Gastrocnemius medialis (tissue), 4 donors: ENCODE data around the gene APOBEC3C. TPM values are rescaled to one million over a fixed set of nuclear protein-coding genes. Genes with fewer than 3 reads are reported as not detected.
"Not testable (repeated sequence)": the region's sequence is repeated elsewhere in the genome, so short reads cannot be mapped to it uniquely, and the experiment has no call there.

Source experiments
- ATAC-seq, 2 donors: fragments of 150-250 bp; one replicate each; pipeline ENCODE4 v1.9.1; 2016
- DNase-seq, 2 donors: peaks; one replicate each; pipeline ENCODE4 v3.0.0-alpha.2; 2019
- H3K27ac ChIP-seq, 4 donors: fragments of 200-600 bp; sonication (generic); 1 replicate in 1 of 4; 2 replicates in 3 of 4; pipeline ENCODE4 v1.5.1; 2016 to 2018; ENCODE audit warnings: mild to moderate bottlenecking in 2 of 4, moderate library complexity in 1 of 4
- H3K27me3 ChIP-seq, 3 donors: fragments of 200-600 bp; sonication (generic) in 2 of 3; 1 replicate in 1 of 3; 2 replicates in 2 of 3; pipeline versions ENCODE4 v1.5.1 to v1.6.0; 2016 to 2019; ENCODE audit warnings: mild to moderate bottlenecking in 1 of 3, moderate library complexity in 1 of 3
- H3K36me3 ChIP-seq, 2 donors: fragments of 200-600 bp; sonication (generic) in 1 of 2; one replicate each; pipeline ENCODE4 v1.5.1; 2017 to 2018
- H3K4me1 ChIP-seq, 2 donors: fragments of 200-600 bp; sonication (generic) in 1 of 2; one replicate each; pipeline ENCODE4 v1.5.1; 2016 to 2017; ENCODE audit warnings: mild to moderate bottlenecking in 2 of 2
- H3K4me3 ChIP-seq, 4 donors: fragments of 200-600 bp; sonication (generic) in 3 of 4; 1 replicate in 1 of 4; 2 replicates in 3 of 4; pipeline ENCODE4 v1.5.1; 2016 to 2019; ENCODE audit warnings: mild to moderate bottlenecking in 2 of 4
- H3K9me3 ChIP-seq, 3 donors: fragments of 200-600 bp; sonication (generic) in 2 of 3; 1 replicate in 1 of 3; 2 replicates in 2 of 3; pipeline ENCODE4 v1.5.1; 2016 to 2019
- CTCF ChIP-seq, 5 experiments: fragments of 450-650 bp in 3 of 5; fragments of 200-600 bp in 2 of 5; sonication (generic) in 2 of 5; IDR thresholded peaks in 4 of 5; conservative IDR thresholded peaks in 1 of 5; 1 replicate in 4 of 5; 2 replicates in 1 of 5; pipeline ENCODE4 v1.5.1; 2016 to 2019; ENCODE audit warnings: antibody characterized with exemption in 5 of 5, mild to moderate bottlenecking in 3 of 5, moderate library complexity in 3 of 5
- POLR2A ChIP-seq, 2 donors: fragments of 450-650 bp; IDR thresholded peaks; one replicate each; pipeline ENCODE4 v1.6.1; 2017; ENCODE audit warnings: antibody characterized with exemption in 2 of 2, mild to moderate bottlenecking in 2 of 2, moderate library complexity in 2 of 2
- in situ Hi-C, 4 donors: fragments of 200-750 bp; cut with MboI; loops; one replicate each; pipeline versions ENCODE4 v1.15.0 to v1.8.0; 2017; ENCODE audit warnings: low sequenced_read_pairs in 4 of 4
- intact Hi-C: fragments of 100-400 bp; cut with DNase I; formaldehyde crosslinking; loops from one replicate; pipeline ENCODE4 v1.15.1; 2023; ENCODE audit warnings: low total_unique reads
- total RNA-seq, 4 donors: library from RNA; depleted of rRNA; stranded (reverse); fragments of >200 nt; gene quantifications; one replicate each; pipeline versions ENCODE4 v1.1.0 to v1.2.3, GENCODE V29; 2016

The APOBEC3C gene
- total RNA-seq, 4 donors from 2014 or later, result 0.58 to 1.5 (median 1.0) TPM

- ATAC-seq (peak; percentile 23 to 47), DNase-seq (no peak)
- Histone ChIP-seq H3K4me3 (peak overlapping the region in 3 of 4 donors; percentile 56 to 68 (median 57)), H3K4me1 (peaks cover 9 to 13% of the 10 kb centered on the region in 2 donors), H3K9me3 (no peaks in the 10 kb centered on the region), H3K36me3 (no peaks in the 10 kb centered on the region), H3K27ac (peak overlapping the region in 2 of 4 donors; percentile 33 to 42), H3K27me3 (no peaks in the 10 kb centered on the region)
- intact Hi-C loops (loop anchor here (5.0 kb wide), 2 partner anchors 54 to 109 kb away; partner anchors contain the start of gene CBX6), in situ Hi-C loops (no loop called here)
- TF ChIP-seq CTCF (IDR thresholded peaks at IDR 0.05 in 4 of 5, conservative IDR thresholded peaks at IDR 0.05 in 1 of 5), result no peak
- TF ChIP-seq POLR2A (IDR thresholded peaks at IDR 0.05), result no peak
Observed at GRCh38 chr22:38981005-38981991, 32.8 kb upstream of the APOBEC3C start.

GRCh38 chr22:38981992-38982927 is 31.8 kb upstream of the APOBEC3C start, which contains the start of gene APOBEC3B:
APOBEC3B (plus strand) TSS chr22:38982347; CDS start chr22:38982454, 107 bp downstream.
- no peak for TF ChIP-seq POLR2A (IDR thresholded peaks at IDR 0.05)
- TF ChIP-seq CTCF (IDR thresholded peaks at IDR 0.05 in 4 of 5, conservative IDR thresholded peaks at IDR 0.05 in 1 of 5), result no peak
- peak; percentile 73 to 85 for DNase-seq
- Histone ChIP-seq H3K4me3 (peak within 1 kb of the TSS in 3 of 4 donors; percentile 56 to 68 (median 57)), H3K27me3 (no peaks in the 10 kb centered on the region), H3K36me3 (no peaks in the 10 kb centered on the region), H3K27ac (peak within 1 kb of the TSS in 2 of 4 donors; percentile 33 to 42), H3K9me3 (no peaks in the 10 kb centered on the region), H3K4me1 (peaks cover 9 to 13% of the 10 kb centered on the region in 2 donors)
- in situ Hi-C loops (no loop called here), intact Hi-C loops (loop anchor here (5.0 kb wide), 2 partner anchors 55 to 110 kb away; partner anchors contain the start of gene CBX6)
- peak; percentile 98 to 100 for ATAC-seq

GRCh38 chr22:38984224-38984623 is 29.8 kb upstream of the APOBEC3C start:
- Histone ChIP-seq H3K36me3 (no peaks in the 10 kb centered on the region), H3K9me3 (no peaks in the 10 kb centered on the region), H3K4me3 (no peak overlapping the region), H3K4me1 (peaks cover 9 to 13% of the 10 kb centered on the region in 2 donors), H3K27ac (no peak overlapping the region), H3K27me3 (no peaks in the 10 kb centered on the region)
- TF ChIP-seq CTCF (IDR thresholded peaks at IDR 0.05 in 4 of 5, conservative IDR thresholded peaks at IDR 0.05 in 1 of 5) (no peak), POLR2A (IDR thresholded peaks at IDR 0.05) (no peak)
- DNase-seq (no peak), ATAC-seq (no peak)
- in situ Hi-C loops (no loop called here), intact Hi-C loops (loop anchor here (5.0 kb wide), 2 partner anchors 57 to 112 kb away; partner anchors contain the start of gene CBX6)

- in situ Hi-C loops, H3K27me3 ChIP-seq, H3K9me3 ChIP-seq, H3K4me3 ChIP-seq, H3K27ac ChIP-seq, DNase-seq, ATAC-seq, H3K36me3 ChIP-seq: not testable (repeated sequence)
- peaks cover 9 to 13% of the 10 kb centered on the region in 2 donors for H3K4me1 ChIP-seq
- intact Hi-C loops, result loop anchor here (5.0 kb wide), 2 partner anchors 58 to 113 kb away; partner anchors contain the start of gene CBX6
Observed at GRCh38 chr22:38984784-38985757, 29.0 kb upstream of the APOBEC3C start.
